Measurements from ENCODE around the gene AUTS2. TPM values are rescaled to one million over a fixed set of nuclear protein-coding genes. Genes with fewer than 3 reads are reported as not detected.

The AUTS2 gene
- total RNA-seq, 4 donors from 2014 or later: 29.8 to 114 (median 59.4) TPM

DNA sequence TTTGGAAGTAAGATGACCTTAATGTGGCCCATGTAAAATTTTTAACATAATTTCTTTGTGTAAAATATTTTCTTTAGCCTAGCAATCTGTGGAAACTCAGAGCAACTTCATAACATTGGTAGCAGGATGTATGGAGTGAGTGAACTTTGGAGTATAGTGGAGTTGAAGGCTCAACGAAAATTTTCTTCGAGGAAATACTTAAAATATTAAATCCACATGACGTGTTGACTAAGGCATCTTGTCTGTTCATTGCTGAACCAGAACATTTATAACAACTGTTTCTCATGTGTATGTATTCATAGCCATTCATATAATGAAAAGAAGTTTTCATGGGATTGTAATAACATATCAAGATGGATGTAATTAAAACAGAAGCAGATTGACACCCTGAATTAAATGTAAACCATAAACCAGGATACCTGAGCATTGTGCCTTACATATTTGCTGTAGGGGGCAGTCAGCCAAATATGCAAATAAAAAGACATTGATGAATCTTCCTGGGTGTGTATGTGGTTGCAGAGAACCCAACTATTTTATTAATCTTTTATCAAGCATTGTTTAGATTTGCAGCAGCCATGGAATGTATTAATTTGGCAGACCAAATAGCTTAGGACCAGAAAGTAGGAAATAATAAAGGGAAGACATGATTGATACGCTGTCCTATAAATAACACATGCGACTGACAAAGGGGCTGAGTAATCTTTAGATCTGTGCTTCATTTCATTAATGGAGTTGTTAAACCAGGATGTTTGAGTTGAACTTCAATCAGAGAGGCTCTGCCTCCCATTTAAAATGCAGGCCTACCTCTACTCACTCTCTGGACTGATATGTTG lies 11.5 kb downstream of the AUTS2 start:
- Histone ChIP-seq H3K36me3 (no peaks in the 10 kb centered on the region), H3K4me1 (peaks cover 0 to 4% (median 0%) of the 10 kb centered on the region in 4 donors), H3K9me3 (no peaks in the 10 kb centered on the region), H3K4me3 (no peak overlapping the region), H3K27me3 (no peaks in the 10 kb centered on the region), H3K27ac (no peak overlapping the region)
- in situ Hi-C loops (cut with MboI; ENCODE audit: low pct_ligation_motif_present in 1 of 4, low pct_unique_long_range_greater_than_20kb in 1 of 4, low sequenced_read_pairs in 3 of 4) (no loop called here), intact Hi-C loops (cut with DNase I; ENCODE audit: low total_unique reads) (no loop called here)
- DNase-seq: no peak
- 69 to 79% methylated on average over 5 of the region's 5 CpGs for WGBS, 2 donors (ENCODE audit: low coverage in 1 of 2)
- TF ChIP-seq POLR2AphosphoS5 (IDR thresholded peaks at IDR 0.05) (no peak), POLR2A (IDR thresholded peaks at IDR 0.05) (no peak), EP300 (IDR thresholded peaks at IDR 0.05; ENCODE audit: low read depth) (no peak)
- TF ChIP-seq, protein P1, sequence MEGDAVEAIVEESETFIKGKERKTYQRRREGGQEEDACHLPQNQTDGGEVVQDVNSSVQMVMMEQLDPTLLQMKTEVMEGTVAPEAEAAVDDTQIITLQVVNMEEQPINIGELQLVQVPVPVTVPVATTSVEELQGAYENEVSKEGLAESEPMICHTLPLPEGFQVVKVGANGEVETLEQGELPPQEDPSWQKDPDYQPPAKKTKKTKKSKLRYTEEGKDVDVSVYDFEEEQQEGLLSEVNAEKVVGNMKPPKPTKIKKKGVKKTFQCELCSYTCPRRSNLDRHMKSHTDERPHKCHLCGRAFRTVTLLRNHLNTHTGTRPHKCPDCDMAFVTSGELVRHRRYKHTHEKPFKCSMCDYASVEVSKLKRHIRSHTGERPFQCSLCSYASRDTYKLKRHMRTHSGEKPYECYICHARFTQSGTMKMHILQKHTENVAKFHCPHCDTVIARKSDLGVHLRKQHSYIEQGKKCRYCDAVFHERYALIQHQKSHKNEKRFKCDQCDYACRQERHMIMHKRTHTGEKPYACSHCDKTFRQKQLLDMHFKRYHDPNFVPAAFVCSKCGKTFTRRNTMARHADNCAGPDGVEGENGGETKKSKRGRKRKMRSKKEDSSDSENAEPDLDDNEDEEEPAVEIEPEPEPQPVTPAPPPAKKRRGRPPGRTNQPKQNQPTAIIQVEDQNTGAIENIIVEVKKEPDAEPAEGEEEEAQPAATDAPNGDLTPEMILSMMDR (IDR thresholded peaks at IDR 0.05): no peak

DNA sequence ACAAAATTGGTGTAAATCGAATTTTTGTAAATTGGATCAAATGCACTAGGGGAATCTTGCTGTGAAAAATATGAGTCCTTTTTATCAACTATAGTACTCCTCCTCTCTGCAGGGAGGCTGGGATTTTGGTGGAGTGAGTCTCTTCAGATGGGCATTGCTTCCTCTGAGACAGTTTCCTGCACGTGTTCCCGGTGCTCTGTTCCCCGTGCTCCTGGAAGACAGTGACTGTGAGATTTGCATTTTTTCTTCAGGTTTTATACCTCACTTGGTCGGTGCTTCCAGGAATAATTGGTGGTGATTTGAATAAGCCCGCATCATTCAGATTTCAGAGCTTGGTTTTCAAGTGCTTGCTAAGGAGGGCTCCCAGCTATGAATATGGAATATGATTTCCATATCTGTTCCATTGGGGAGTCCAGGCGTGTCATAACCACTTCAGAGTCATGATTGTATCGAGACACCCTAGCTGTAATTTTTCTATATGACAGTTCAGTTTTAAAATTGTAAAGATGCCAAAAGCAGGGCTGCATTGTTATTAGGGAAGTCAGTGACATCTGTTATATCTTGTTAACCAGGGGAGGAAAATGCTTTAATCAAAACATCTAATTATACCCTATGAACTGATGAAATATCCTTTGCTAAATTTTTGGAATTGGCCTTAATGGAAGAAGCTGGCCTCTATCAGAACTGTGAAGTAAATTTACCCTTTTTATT lies 12.3 kb downstream of the AUTS2 start:
- TF ChIP-seq POLR2AphosphoS5 (IDR thresholded peaks at IDR 0.05) (no peak), EP300 (IDR thresholded peaks at IDR 0.05; ENCODE audit: low read depth) (no peak)
- TF ChIP-seq, protein P1 (IDR thresholded peaks at IDR 0.05): no peak

DNA sequence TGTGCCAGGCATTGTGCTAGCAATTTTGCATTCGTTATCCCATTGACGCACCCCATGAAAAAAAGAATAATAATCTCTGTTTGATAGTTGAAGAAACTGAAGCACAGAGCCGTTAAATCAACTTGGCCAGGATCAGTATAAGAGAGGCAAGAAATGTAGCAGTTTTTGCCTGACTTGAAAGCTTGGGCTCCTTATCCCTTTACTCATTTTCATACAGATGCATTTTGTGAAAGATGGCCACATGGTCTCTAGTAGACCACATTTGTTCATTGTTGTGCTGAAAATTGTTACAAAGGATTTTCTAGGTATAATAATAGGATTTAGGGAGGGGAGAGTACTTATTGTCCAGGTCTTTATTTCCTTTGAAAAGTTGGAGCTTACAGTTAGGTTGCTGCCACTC lies 14.7 kb downstream of the AUTS2 start:
- in situ Hi-C loops (cut with MboI; ENCODE audit: low pct_ligation_motif_present in 1 of 4, low pct_unique_long_range_greater_than_20kb in 1 of 4, low sequenced_read_pairs in 3 of 4): no loop called here
- no peaks in the 10 kb centered on the region for H3K36me3 ChIP-seq
- H3K27ac ChIP-seq: no peak overlapping the region
- H3K9me3 ChIP-seq: no peaks in the 10 kb centered on the region
- 79 to 84% methylated on average over 3 of the region's 3 CpGs for WGBS, 2 donors (ENCODE audit: low coverage in 1 of 2)
- no peaks in the 10 kb centered on the region for H3K27me3 ChIP-seq
- no peak for TF ChIP-seq POLR2A (IDR thresholded peaks at IDR 0.05)
- no peak for TF ChIP-seq EP300 (IDR thresholded peaks at IDR 0.05; ENCODE audit: low read depth)
- TF ChIP-seq POLR2AphosphoS5 (IDR thresholded peaks at IDR 0.05): no peak
- TF ChIP-seq, protein P1 (IDR thresholded peaks at IDR 0.05): no peak
- no peak overlapping the region for H3K4me3 ChIP-seq
- peaks cover 0 to 4% (median 0%) of the 10 kb centered on the region in 4 donors for H3K4me1 ChIP-seq
- DNase-seq: no peak
- intact Hi-C loops (cut with DNase I; ENCODE audit: low total_unique reads): no loop called here

More for the DNA sequence above, 12.3 kb downstream of the AUTS2 start:
- no peak for DNase-seq
- Histone ChIP-seq H3K4me1 (peaks cover 0 to 4% (median 0%) of the 10 kb centered on the region in 4 donors), H3K27ac (no peak overlapping the region), H3K36me3 (no peaks in the 10 kb centered on the region), H3K9me3 (no peaks in the 10 kb centered on the region), H3K27me3 (no peaks in the 10 kb centered on the region), H3K4me3 (no peak overlapping the region)
- in situ Hi-C loops (cut with MboI; ENCODE audit: low pct_ligation_motif_present in 1 of 4, low pct_unique_long_range_greater_than_20kb in 1 of 4, low sequenced_read_pairs in 3 of 4) (no loop called here), intact Hi-C loops (cut with DNase I; ENCODE audit: low total_unique reads) (no loop called here)
- WGBS, 2 donors (ENCODE audit: low coverage in 1 of 2): 65 to 66% methylated on average over 7 to 8 of the region's 8 CpGs

DNA sequence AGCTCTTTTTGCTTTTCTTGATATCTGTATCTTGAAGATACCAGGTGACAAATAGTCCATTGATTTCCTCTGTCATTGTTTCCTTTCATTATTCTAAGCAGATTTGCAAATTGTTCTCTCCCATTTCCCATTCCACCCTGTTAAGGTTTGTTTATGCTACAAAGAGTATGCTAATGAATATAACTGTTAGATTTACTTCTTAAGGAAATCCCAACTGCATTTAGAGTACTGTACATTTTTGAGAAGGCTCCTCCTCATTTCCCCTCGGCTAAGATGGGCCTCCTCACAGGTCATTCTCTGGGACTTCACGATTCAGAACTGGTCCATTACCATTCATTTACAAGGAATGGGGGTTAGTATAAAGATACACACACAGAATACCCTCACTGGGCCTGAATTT lies 15.6 kb downstream of the AUTS2 start:
- in situ Hi-C loops (cut with MboI; ENCODE audit: low pct_ligation_motif_present in 1 of 4, low pct_unique_long_range_greater_than_20kb in 1 of 4, low sequenced_read_pairs in 3 of 4): no loop called here
- no peak for DNase-seq
- intact Hi-C loops (cut with DNase I; ENCODE audit: low total_unique reads): no loop called here
- Histone ChIP-seq H3K27ac (no peak overlapping the region), H3K4me1 (peaks cover 0 to 4% (median 0%) of the 10 kb centered on the region in 4 donors), H3K4me3 (no peak overlapping the region), H3K9me3 (no peaks in the 10 kb centered on the region), H3K36me3 (no peaks in the 10 kb centered on the region), H3K27me3 (no peaks in the 10 kb centered on the region)
- TF ChIP-seq, protein P1 (IDR thresholded peaks at IDR 0.05): no peak
- WGBS, 2 donors (ENCODE audit: low coverage in 1 of 2): 59 to 83% methylated on average over 2 of the region's 2 CpGs
